SK-N-SH (cell line): ENCODE results near the gene AGAP1. TPM values are rescaled to one million over a fixed set of nuclear protein-coding genes. Genes with fewer than 3 reads are reported as not detected.
A peak's percentile ranks its signal among the peaks of the same experiment; 100 is the strongest.

Experiments used
- CTCF ChIA-PET: fragments of 300-600, 350-600 bp; formaldehyde crosslinking; extraction: SDS; loops from one replicate; lab custom pipeline; 2021; lab: Yijun Ruan, JAX
- POLR2A ChIA-PET: fragments of 350-600 bp; sonication (Branson Sonifier 250); formaldehyde crosslinking; extraction: SDS; loops from one replicate; lab custom pipeline; 2020; ENCODE audit warnings: antibody characterized with exemption, inconsistent platforms; lab: Yijun Ruan, JAX
- DNase-seq: peaks from one replicate; pipeline ENCODE4 v3.0.0; 2012
- H2AFZ ChIP-seq: fragments of 200-600 bp; sonication (generic); 2 replicates; pipeline ENCODE4 v1.8.1; 2016; ENCODE audit warnings: antibody characterized with exemption, mild to moderate bottlenecking, low read depth
- H3F3A ChIP-seq: fragments of 200-600 bp; sonication (generic); replicated peaks from 2 replicates; pipeline ENCODE3; 2016; ENCODE audit warnings: antibody characterized with exemption, mild to moderate bottlenecking; ENCODE audit not compliant: insufficient read depth
- H3K27ac ChIP-seq, 2 experiments: fragments of 200-500 bp in 1 of 2; fragments of 200-600 bp in 1 of 2; sonication (Bioruptor generic) in 1 of 2; sonication (generic), shearing (Covaris generic) in 1 of 2; 2 replicates each; pipeline versions ENCODE4 v1.5.1 to v1.6.1; 2014 to 2016; ENCODE audit warnings: low read depth in 2 of 2, inconsistent platforms in 1 of 2, low read length in 1 of 2, mild to moderate bottlenecking in 1 of 2, mixed read lengths in 1 of 2
- H3K27me3 ChIP-seq: fragments of 200-600 bp; sonication (generic), shearing (Covaris generic); 2 replicates; pipeline ENCODE4 v1.6.1; 2016; ENCODE audit warnings: mixed run types; ENCODE audit not compliant: insufficient read depth
- H3K36me3 ChIP-seq, 2 experiments: fragments of 200-500 bp in 1 of 2; fragments of 200-600 bp in 1 of 2; sonication (Bioruptor generic) in 1 of 2; sonication (generic) in 1 of 2; replicated peaks in 1 of 2; 2 replicates each; pipeline versions ENCODE3 to v1.5.1; 2014 to 2016; ENCODE audit warnings: low read length in 1 of 2, mild to moderate bottlenecking in 1 of 2; ENCODE audit not compliant: insufficient read depth in 2 of 2, control insufficient read depth in 1 of 2
- H3K4me1 ChIP-seq, 2 experiments: fragments of 200-500 bp in 1 of 2; fragments of 200-600 bp in 1 of 2; sonication (Bioruptor generic) in 1 of 2; sonication (generic), shearing (Covaris generic) in 1 of 2; 2 replicates each; pipeline versions ENCODE4 v1.5.1 to v1.6.1; 2014 to 2016; ENCODE audit warnings: low read depth in 1 of 2, low read length in 1 of 2, mixed run types in 1 of 2; ENCODE audit not compliant: insufficient read depth in 2 of 2, control insufficient read depth in 1 of 2
- H3K4me2 ChIP-seq: fragments of 200-600 bp; sonication (generic), shearing (Covaris generic); 2 replicates; pipeline ENCODE4 v1.6.1; 2017; ENCODE audit warnings: mixed run types
- H3K4me3 ChIP-seq, 2 experiments: fragments of 200-500 bp in 1 of 2; fragments of 200-600 bp in 1 of 2; sonication (Bioruptor generic) in 1 of 2; sonication (generic), shearing (Covaris generic) in 1 of 2; 2 replicates each; pipeline versions ENCODE4 v1.5.1 to v1.8.1; 2014 to 2016; ENCODE audit warnings: low read depth in 2 of 2, inconsistent platforms in 1 of 2, low read length in 1 of 2, mild to moderate bottlenecking in 1 of 2, mixed read lengths in 1 of 2, moderate library complexity in 1 of 2
- H3K79me2 ChIP-seq: fragments of 200-600 bp; sonication (generic); 2 replicates; pipeline ENCODE4 v1.8.1; 2017; ENCODE audit warnings: mild to moderate bottlenecking; ENCODE audit not compliant: insufficient read depth
- H3K9ac ChIP-seq: fragments of 200-600 bp; sonication (generic); 2 replicates; pipeline ENCODE4 v1.6.1; 2017; ENCODE audit warnings: mixed run types
- H3K9me2 ChIP-seq: fragments of 200-600 bp; sonication (generic); 2 replicates; pipeline ENCODE4 v1.6.1; 2017; ENCODE audit warnings: mixed run types
- H3K9me3 ChIP-seq: fragments of 200-600 bp; sonication (generic); 2 replicates; pipeline ENCODE4 v1.6.1; 2017; ENCODE audit warnings: mixed run types, mild to moderate bottlenecking, moderate library complexity
- H4K20me1 ChIP-seq: fragments of 200-600 bp; sonication (generic); 2 replicates; pipeline ENCODE4 v1.6.1; 2017; ENCODE audit warnings: mild to moderate bottlenecking, mixed run types; ENCODE audit not compliant: insufficient read depth
- EP300 ChIP-seq, 2 experiments: IDR thresholded peaks; 2 replicates each; pipeline versions ENCODE4 v1.4.0 to v1.6.1; 2012; ENCODE audit warnings: borderline replicate concordance in 1 of 2, low read depth in 1 of 2, low read length in 1 of 2
- FOSL2 ChIP-seq: IDR thresholded peaks from 2 replicates; pipeline ENCODE4 v1.4.0; 2012; ENCODE audit warnings: low read depth, mild to moderate bottlenecking, moderate library complexity, borderline replicate concordance
- FOXM1 ChIP-seq: IDR thresholded peaks from 2 replicates; pipeline ENCODE4 v1.4.0; 2012; ENCODE audit warnings: low read depth, mild to moderate bottlenecking
- GABPA ChIP-seq: IDR thresholded peaks from 2 replicates; pipeline ENCODE4 v1.4.0; 2012; ENCODE audit warnings: low read depth, mild to moderate bottlenecking
- GATA2 ChIP-seq: sonication (generic); formaldehyde crosslinking; IDR thresholded peaks from 2 replicates; pipeline ENCODE4 v1.5.0; 2020; ENCODE audit warnings: mild to moderate bottlenecking, missing genetic modification reagents
- IRF3 ChIP-seq: fragments of 150-350 bp; IDR thresholded peaks from 2 replicates; pipeline ENCODE4 v1.6.1; 2016; ENCODE audit warnings: mild to moderate bottlenecking, low read depth, low read length
- MEF2A ChIP-seq: IDR thresholded peaks from 2 replicates; pipeline ENCODE4 v1.4.0; 2012; ENCODE audit warnings: low read depth, borderline replicate concordance
- NRF1 ChIP-seq: IDR thresholded peaks from 2 replicates; pipeline ENCODE4 v1.6.1; 2012; ENCODE audit warnings: low read depth, mild to moderate bottlenecking, low read length
- POLR2AphosphoS5 ChIP-seq: IDR thresholded peaks from 2 replicates; pipeline ENCODE4 v1.6.1; 2012; ENCODE audit warnings: low read depth, low read length
- RCOR1 ChIP-seq: fragments of 150-350 bp; IDR thresholded peaks from 2 replicates; pipeline ENCODE4 v1.6.1; 2017; ENCODE audit warnings: antibody characterized with exemption, low read length
- REST ChIP-seq: IDR thresholded peaks from 2 replicates; pipeline ENCODE4 v1.6.1; 2012; ENCODE audit warnings: mild to moderate bottlenecking, low read depth, low read length, moderate library complexity
- USF2 ChIP-seq: fragments of 150-350 bp; IDR thresholded peaks from 2 replicates; pipeline ENCODE4 v1.6.1; 2017; ENCODE audit warnings: antibody characterized with exemption, low read length, low read depth, borderline replicate concordance
- YY1 ChIP-seq: IDR thresholded peaks from 2 replicates; pipeline ENCODE4 v1.4.0; 2012; ENCODE audit warnings: low read depth, mild to moderate bottlenecking
- WGBS: methylation state at CpG from one replicate; pipeline ENCODE4 v1.1.6; 2017; ENCODE audit warnings: low lambda C conversion rate; 5-methylcytosine and 5-hydroxymethylcytosine counted together
- polyA plus RNA-seq, 3 experiments: library from polyadenylated mRNA; depleted of rRNA; stranded (reverse); fragments of >200 nt; gene quantifications; 2 replicates each; pipeline ENCODE4 v1.2.3, GENCODE V29; 2012

The AGAP1 gene
- polyA plus RNA-seq, 1 of the 3 experiments (the other 2 are of a cell fraction), result 8.8 TPM

- POLR2A ChIA-PET, result interaction anchor here (0.8 to 1.0 kb wide), 2 partner anchors 10 to 30 kb away, joined by 3 to 4 read pairs; no protein-coding TSS in a partner anchor
- no peaks in the 10 kb centered on the region for H3K9me2 ChIP-seq
- H3K4me1 ChIP-seq, result peaks cover 0 to 25% of the 10 kb centered on the region in 2 experiments; a peak in 2 of 4 replicates
- H2AFZ ChIP-seq, result no peak overlapping the region
- no peaks in the 10 kb centered on the region for H4K20me1 ChIP-seq
- no peaks in the 10 kb centered on the region for H3K36me3 ChIP-seq
- H3K9me3 ChIP-seq, result no peaks in the 10 kb centered on the region; the same call in 1 of the 2 replicates
- CTCF ChIA-PET, result interaction anchor here (0.8 to 1.5 kb wide), 5 partner anchors 11 to 123 kb away, joined by 3 to 4 read pairs (median 3); no protein-coding TSS in a partner anchor
- H3K27ac ChIP-seq, result no peak overlapping the region
- no peaks in the 10 kb centered on the region for H3K79me2 ChIP-seq
- TF ChIP-seq MEF2A (no peak), GABPA (no peak), GATA2 (CRISPR knock-in tag) (peak; percentile 23), EP300 (IDR thresholded peaks at IDR 0.05; ENCODE audit: borderline replicate concordance in 1 of 2, low read depth in 1 of 2, low read length in 1 of 2) (peak in 1 of 2 experiments; percentile 31; a peak in 1 of 4 replicates), RCOR1 (peak; percentile 75)
- H3F3A ChIP-seq, result no peaks in the 10 kb centered on the region
- no peaks in the 10 kb centered on the region for H3K27me3 ChIP-seq
- 74% methylated on average over 19 of the region's 19 CpGs for WGBS
- DNase-seq, result peak; percentile 78
- H3K4me2 ChIP-seq, result no peak overlapping the region
- H3K9ac ChIP-seq, result no peak overlapping the region
- H3K4me3 ChIP-seq, result no peak overlapping the region
Measured at GRCh38 chr2:236054621-236055305, 560.9 kb downstream of the AGAP1 start.

- Histone ChIP-seq H3K4me3 (no peak overlapping the region), H3K9me2 (no peaks in the 10 kb centered on the region), H3K36me3 (no peaks in the 10 kb centered on the region), H2AFZ (no peak overlapping the region), H4K20me1 (no peaks in the 10 kb centered on the region), H3K9ac (no peak overlapping the region), H3K27ac (no peak overlapping the region), H3K9me3 (no peaks in the 10 kb centered on the region; the same call in 1 of the 2 replicates), H3F3A (no peaks in the 10 kb centered on the region), H3K4me2 (no peak overlapping the region), H3K4me1 (peaks cover 0 to 25% of the 10 kb centered on the region in 2 experiments; a peak in 2 of 4 replicates), H3K79me2 (no peaks in the 10 kb centered on the region), H3K27me3 (no peaks in the 10 kb centered on the region)
- DNase-seq, result peak; percentile 43
- POLR2A ChIA-PET, result interaction anchor here (1.0 kb wide), 1 partner anchor 10 kb away, joined by 3 read pairs; no protein-coding TSS in a partner anchor
- WGBS, result 89% methylated on average over 9 of the region's 13 CpGs
- TF ChIP-seq REST (no peak), NRF1 (no peak), YY1 (no peak), FOXM1 (no peak), MEF2A (no peak), EP300 (IDR thresholded peaks at IDR 0.05; ENCODE audit: borderline replicate concordance in 1 of 2, low read depth in 1 of 2, low read length in 1 of 2) (no peak), POLR2AphosphoS5 (no peak), FOSL2 (no peak), USF2 (no peak), IRF3 (no peak)
- CTCF ChIA-PET, result interaction anchor here (1.2 to 1.4 kb wide), 2 partner anchors 31 to 122 kb away, joined by 3 read pairs; no protein-coding TSS in a partner anchor
Measured at GRCh38 chr2:236055471-236055870, 561.6 kb downstream of the AGAP1 start.
